Panc1 (cell line): ENCODE measurements around the gene SMCO3.
"Not testable (repeated sequence)": the region's sequence is repeated elsewhere in the genome, so short reads cannot be mapped to it uniquely, and the experiment has no call there.

Experiments
- POLR2AphosphoS5 ChIP-seq: IDR thresholded peaks from 2 replicates; pipeline ENCODE4 v1.6.1; 2012; ENCODE audit warnings: mild to moderate bottlenecking, low read depth, low read length, moderate library complexity
- SIN3A ChIP-seq: IDR thresholded peaks from 2 replicates; pipeline ENCODE4 v1.6.1; 2012; ENCODE audit warnings: low read depth, mild to moderate bottlenecking, low read length, moderate library complexity, borderline replicate concordance; ENCODE audit not compliant: insufficient read depth
- TCF7L2 ChIP-seq: IDR thresholded peaks from 2 replicates; pipeline ENCODE4 v1.6.1; 2011; ENCODE audit warnings: mild to moderate bottlenecking, low read depth, low read length, inconsistent platforms
- TF ChIP-seq, protein P1 (sequence below): fragments of 450-650 bp; IDR thresholded peaks from 2 replicates; pipeline ENCODE4 v1.5.1; 2017; ENCODE audit warnings: mild to moderate bottlenecking

- TF ChIP-seq, protein P1, sequence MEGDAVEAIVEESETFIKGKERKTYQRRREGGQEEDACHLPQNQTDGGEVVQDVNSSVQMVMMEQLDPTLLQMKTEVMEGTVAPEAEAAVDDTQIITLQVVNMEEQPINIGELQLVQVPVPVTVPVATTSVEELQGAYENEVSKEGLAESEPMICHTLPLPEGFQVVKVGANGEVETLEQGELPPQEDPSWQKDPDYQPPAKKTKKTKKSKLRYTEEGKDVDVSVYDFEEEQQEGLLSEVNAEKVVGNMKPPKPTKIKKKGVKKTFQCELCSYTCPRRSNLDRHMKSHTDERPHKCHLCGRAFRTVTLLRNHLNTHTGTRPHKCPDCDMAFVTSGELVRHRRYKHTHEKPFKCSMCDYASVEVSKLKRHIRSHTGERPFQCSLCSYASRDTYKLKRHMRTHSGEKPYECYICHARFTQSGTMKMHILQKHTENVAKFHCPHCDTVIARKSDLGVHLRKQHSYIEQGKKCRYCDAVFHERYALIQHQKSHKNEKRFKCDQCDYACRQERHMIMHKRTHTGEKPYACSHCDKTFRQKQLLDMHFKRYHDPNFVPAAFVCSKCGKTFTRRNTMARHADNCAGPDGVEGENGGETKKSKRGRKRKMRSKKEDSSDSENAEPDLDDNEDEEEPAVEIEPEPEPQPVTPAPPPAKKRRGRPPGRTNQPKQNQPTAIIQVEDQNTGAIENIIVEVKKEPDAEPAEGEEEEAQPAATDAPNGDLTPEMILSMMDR = not testable (repeated sequence)
- not testable (repeated sequence) for TF ChIP-seq POLR2AphosphoS5, TCF7L2, SIN3A
These were observed 48.0 kb downstream of the SMCO3 start for GRCh38 chr12:14766020-14766419.
